Panc1 (cell line): ENCODE measurements around the gene DNAH3. TPM values are rescaled to one million over a fixed set of nuclear protein-coding genes. Genes with fewer than 3 reads are reported as not detected.
A peak's percentile ranks its signal among the peaks of the same experiment; 100 is the strongest.

Experiments used
- ATAC-seq: fragments of 200-7000 bp; cut with Tn5 transposase; 2 replicates; pipeline ENCODE4 v1.9.1; 2020; ENCODE audit warnings: mild to moderate bottlenecking, moderate library complexity
- BruUV-seq: library from RNA; stranded (reverse); fragments of 400-500 nt; replicated peaks from 2 replicates; lab custom pipeline; 2021; lab: Mats Ljungman, UMichigan
- CTCF ChIA-PET: fragments of 300-600 bp; sonication (Branson Sonifier 250); formaldehyde crosslinking; loops from one replicate; lab custom pipeline; 2022; ENCODE audit warnings: antibody characterized with exemption; lab: Charles Lee
- POLR2A ChIA-PET: fragments of 300-600 bp; sonication (Branson Sonifier 250); formaldehyde crosslinking; loops from one replicate; lab custom pipeline; 2022; ENCODE audit warnings: antibody characterized with exemption; lab: Charles Lee
- DNase-seq: peaks from one replicate; pipeline ENCODE4 v3.0.0-alpha.2; 2010; ENCODE audit warnings: low read depth, low spot score
- H3K27ac ChIP-seq: 2 replicates; pipeline ENCODE4 v1.5.1; 2011; ENCODE audit warnings: mild to moderate bottlenecking, low read length, inconsistent platforms
- H3K27me3 ChIP-seq: fragments of 200-500 bp; sonication (Bioruptor generic); 2 replicates; pipeline ENCODE4 v1.6.0; 2014; ENCODE audit warnings: low read length, inconsistent platforms; ENCODE audit not compliant: control insufficient read depth, insufficient read depth
- H3K36me3 ChIP-seq: fragments of 200-500 bp; sonication (Bioruptor generic); 2 replicates; pipeline ENCODE4 v1.5.1; 2014; ENCODE audit warnings: inconsistent platforms, mild to moderate bottlenecking, low read length, moderate library complexity; ENCODE audit not compliant: control insufficient read depth, insufficient read depth
- H3K4me1 ChIP-seq: 2 replicates; pipeline ENCODE4 v1.5.1; 2011; ENCODE audit warnings: inconsistent platforms, mild to moderate bottlenecking, low read length, moderate library complexity; ENCODE audit not compliant: control insufficient read depth, insufficient read depth
- H3K4me3 ChIP-seq, 2 experiments: 2 replicates each; pipeline ENCODE4 v1.5.1; 2011 to 2012; ENCODE audit warnings: low read depth in 2 of 2, low read length in 2 of 2, mild to moderate bottlenecking in 2 of 2, inconsistent platforms in 1 of 2, moderate library complexity in 1 of 2
- H3K9me3 ChIP-seq: fragments of 200-500 bp; sonication (Bioruptor generic); 2 replicates; pipeline ENCODE4 v1.5.1; 2014; ENCODE audit warnings: low read depth, mild to moderate bottlenecking, inconsistent platforms, low read length, moderate library complexity; ENCODE audit not compliant: control insufficient read depth, insufficient read depth
- CTCF ChIP-seq: fragments of 450-650 bp; IDR thresholded peaks from 2 replicates; pipeline ENCODE4 v1.5.1; 2017; ENCODE audit warnings: mild to moderate bottlenecking
- POLR2AphosphoS5 ChIP-seq: IDR thresholded peaks from 2 replicates; pipeline ENCODE4 v1.6.1; 2012; ENCODE audit warnings: mild to moderate bottlenecking, low read depth, low read length, moderate library complexity
- REST ChIP-seq, 2 experiments: IDR thresholded peaks; 2 replicates each; pipeline ENCODE4 v1.6.1; 2011 to 2012; ENCODE audit warnings: low read depth in 2 of 2, control low read depth in 1 of 2, low read length in 1 of 2, mild to moderate bottlenecking in 1 of 2, moderate library complexity in 1 of 2; ENCODE audit not compliant: insufficient read depth in 1 of 2
- SIN3A ChIP-seq: IDR thresholded peaks from 2 replicates; pipeline ENCODE4 v1.6.1; 2012; ENCODE audit warnings: low read depth, mild to moderate bottlenecking, low read length, moderate library complexity, borderline replicate concordance; ENCODE audit not compliant: insufficient read depth
- TCF7L2 ChIP-seq: IDR thresholded peaks from 2 replicates; pipeline ENCODE4 v1.6.1; 2011; ENCODE audit warnings: mild to moderate bottlenecking, low read depth, low read length, inconsistent platforms
- in situ Hi-C: cut with HindIII; loops from 2 replicates; pipeline ENCODE4 v1.10.0; 2016; ENCODE audit warnings: low sequenced_read_pairs, low pct_unique_long_range_greater_than_20kb
- intact Hi-C: fragments of 100-400 bp; cut with micrococcal nuclease; formaldehyde crosslinking; loops from one replicate; pipeline ENCODE4 v1.10.0; 2022; ENCODE audit not compliant: unreplicated experiment
- total RNA-seq: library from RNA; stranded (reverse); gene quantifications from one replicate; pipeline ENCODE4 v1.2.1, GENCODE V29; 2021; ENCODE audit not compliant: unreplicated experiment

Gene DNAH3
- total RNA-seq, 1 experiment from 2014 or later: 0.62 TPM

- peaks cover 48% of the 10 kb centered on the region for H3K4me1 ChIP-seq
- no peak for DNase-seq
- ATAC-seq: no peak
- no TSS peak for BruUV-seq
- H3K36me3 ChIP-seq: peaks cover 3% of the 10 kb centered on the region
- no peaks in the 10 kb centered on the region for H3K27me3 ChIP-seq
- peak overlapping the region; percentile 84 for H3K27ac ChIP-seq
- ChIA-PET POLR2A (interaction anchor here (0.6 to 1.0 kb wide), 6 partner anchors 15 to 499 kb away, joined by 4 to 16 read pairs (median 4); partner anchors contain the start of gene ACSM3), CTCF (no interaction called here)
- intact Hi-C loops: no loop called here
- peak overlapping the region; percentile 82 to 91 for H3K4me3 ChIP-seq
- no peak for TF ChIP-seq TCF7L2
- TF ChIP-seq POLR2AphosphoS5: 0 out of 2 replicates have a peak, but pooled peaks have one; percentile 14
- peak; percentile 72; the same call in 1 of the 2 replicates for TF ChIP-seq SIN3A
- no peaks in the 10 kb centered on the region for H3K9me3 ChIP-seq
- in situ Hi-C loops: no loop called here
These were observed 251.0 kb downstream of the DNAH3 start for GRCh38 chr16:20899477-20900298.

- CTCF ChIA-PET: no interaction called here
- in situ Hi-C loops: no loop called here
- no TSS peak for BruUV-seq
These were observed 251.6 kb downstream of the DNAH3 start for GRCh38 chr16:20899071-20899470.

GRCh38 chr16:20897922-20898321 is 252.7 kb downstream of the DNAH3 start:
- Histone ChIP-seq H3K4me3 (peak overlapping the region; percentile 82 to 91; a peak in 3 of 4 replicates), H3K36me3 (peaks cover 3% of the 10 kb centered on the region), H3K27me3 (no peaks in the 10 kb centered on the region), H3K9me3 (no peaks in the 10 kb centered on the region), H3K27ac (peak overlapping the region; percentile 84), H3K4me1 (peaks cover 30% of the 10 kb centered on the region)
- BruUV-seq: no TSS peak
- TF ChIP-seq SIN3A: no peak
- TF ChIP-seq REST (IDR thresholded peaks at IDR 0.05; ENCODE audit: insufficient read depth in 1 of 2, low read depth in 2 of 2, low read length in 1 of 2): no peak
- TF ChIP-seq POLR2AphosphoS5: no peak
- TF ChIP-seq CTCF: no peak
- no peak for TF ChIP-seq TCF7L2
- intact Hi-C loops (no loop called here), in situ Hi-C loops (no loop called here)
- DNase-seq: no peak
- no peak for ATAC-seq
- ChIA-PET POLR2A (interaction anchor here (0.5 kb wide), 1 partner anchor 120 kb away, joined by 3 read pairs; no protein-coding TSS in a partner anchor), CTCF (no interaction called here)

More at GRCh38 chr16:20899071-20899470, 251.6 kb downstream of the DNAH3 start:
- DNase-seq (no peak), ATAC-seq (no peak)
- intact Hi-C loops: no loop called here
- no peak for TF ChIP-seq CTCF
- Histone ChIP-seq H3K4me1 (peaks cover 42% of the 10 kb centered on the region), H3K9me3 (no peaks in the 10 kb centered on the region), H3K4me3 (peak overlapping the region; percentile 82 to 91), H3K27me3 (no peaks in the 10 kb centered on the region), H3K27ac (peak overlapping the region; percentile 84), H3K36me3 (peaks cover 3% of the 10 kb centered on the region)
- POLR2A ChIA-PET: no interaction called here
